ENCODE data around the gene ZNF442.

ZNF442 gene

DNA sequence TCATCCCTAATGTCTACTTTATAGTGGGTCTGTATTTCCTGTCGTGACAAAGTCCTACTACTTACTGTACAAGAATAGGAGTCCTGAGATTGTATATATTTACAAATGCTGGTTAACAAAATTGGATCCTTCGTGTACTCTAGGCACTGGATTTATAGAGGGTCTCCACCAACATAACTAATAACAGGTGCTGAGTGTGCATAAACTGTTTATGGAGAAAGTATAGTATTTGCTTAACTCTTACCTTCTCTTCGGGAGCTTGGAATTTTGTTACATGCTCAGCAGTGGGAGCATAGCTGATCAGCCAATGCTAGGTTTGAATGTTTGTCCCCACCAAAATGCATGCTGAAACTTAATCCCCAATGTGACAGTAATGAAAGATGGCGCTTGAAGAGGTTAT, 12.1 kb downstream of the ZNF442 start:
- no peak overlapping the region for H3K4me3 ChIP-seq (ENCODE audit: low read length)
- no peaks in the 10 kb centered on the region for H3K4me1 ChIP-seq (ENCODE audit: low read length)
- no peak overlapping the region for H2AFZ ChIP-seq (ENCODE audit: low read depth, low read length)
- H3K4me2 ChIP-seq (ENCODE audit: low read length) = no peak overlapping the region
- no peaks in the 10 kb centered on the region for H3K27me3 ChIP-seq (ENCODE audit: low read depth, low read length)
- no peak overlapping the region for H3K9ac ChIP-seq (ENCODE audit: low read length)
- TF ChIP-seq EZH2phosphoT487 (IDR thresholded peaks at IDR 0.05; ENCODE audit: low read depth) = no peak
- TF ChIP-seq, protein P1, sequence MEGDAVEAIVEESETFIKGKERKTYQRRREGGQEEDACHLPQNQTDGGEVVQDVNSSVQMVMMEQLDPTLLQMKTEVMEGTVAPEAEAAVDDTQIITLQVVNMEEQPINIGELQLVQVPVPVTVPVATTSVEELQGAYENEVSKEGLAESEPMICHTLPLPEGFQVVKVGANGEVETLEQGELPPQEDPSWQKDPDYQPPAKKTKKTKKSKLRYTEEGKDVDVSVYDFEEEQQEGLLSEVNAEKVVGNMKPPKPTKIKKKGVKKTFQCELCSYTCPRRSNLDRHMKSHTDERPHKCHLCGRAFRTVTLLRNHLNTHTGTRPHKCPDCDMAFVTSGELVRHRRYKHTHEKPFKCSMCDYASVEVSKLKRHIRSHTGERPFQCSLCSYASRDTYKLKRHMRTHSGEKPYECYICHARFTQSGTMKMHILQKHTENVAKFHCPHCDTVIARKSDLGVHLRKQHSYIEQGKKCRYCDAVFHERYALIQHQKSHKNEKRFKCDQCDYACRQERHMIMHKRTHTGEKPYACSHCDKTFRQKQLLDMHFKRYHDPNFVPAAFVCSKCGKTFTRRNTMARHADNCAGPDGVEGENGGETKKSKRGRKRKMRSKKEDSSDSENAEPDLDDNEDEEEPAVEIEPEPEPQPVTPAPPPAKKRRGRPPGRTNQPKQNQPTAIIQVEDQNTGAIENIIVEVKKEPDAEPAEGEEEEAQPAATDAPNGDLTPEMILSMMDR (IDR thresholded peaks at IDR 0.05; ENCODE audit: low read depth, low read length) = no peak
- no peaks in the 10 kb centered on the region for H3K79me2 ChIP-seq (ENCODE audit: low read length)
- no peak overlapping the region for H3K27ac ChIP-seq (ENCODE audit: low read length)
- H3K36me3 ChIP-seq (replicated peaks; ENCODE audit: low read depth, low read length) = peaks cover 6% of the 10 kb centered on the region
- no peaks in the 10 kb centered on the region for H4K20me1 ChIP-seq (ENCODE audit: insufficient read depth, low read length)
- H3K9me3 ChIP-seq (ENCODE audit: insufficient read depth, low read length) = peaks cover 38% of the 10 kb centered on the region

DNA sequence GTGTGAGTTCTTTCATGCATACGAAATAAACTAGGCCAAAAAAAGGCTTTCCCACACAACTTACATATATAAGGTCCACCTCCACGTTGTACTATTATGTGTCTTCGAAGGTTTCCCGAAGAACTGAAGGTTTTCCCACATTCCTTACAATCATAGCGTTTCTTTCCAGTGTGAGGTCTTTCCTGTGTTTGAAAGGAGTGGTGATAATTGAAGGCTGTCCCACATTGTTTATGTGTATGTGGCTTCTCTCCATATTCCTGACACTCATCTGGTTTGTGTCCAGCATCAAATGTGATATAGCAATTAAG, 14.6 kb downstream of the ZNF442 start:
- Histone ChIP-seq H3K79me2 (ENCODE audit: low read length) (no peaks in the 10 kb centered on the region), H3K4me2 (ENCODE audit: low read length) (no peak overlapping the region), H2AFZ (ENCODE audit: low read depth, low read length) (no peak overlapping the region), H3K27me3 (ENCODE audit: low read depth, low read length) (no peaks in the 10 kb centered on the region), H3K36me3 (replicated peaks; ENCODE audit: low read depth, low read length) (peaks cover 6% of the 10 kb centered on the region), H4K20me1 (ENCODE audit: insufficient read depth, low read length) (no peaks in the 10 kb centered on the region), H3K9me3 (ENCODE audit: insufficient read depth, low read length) (peaks cover 46% of the 10 kb centered on the region), H3K9ac (ENCODE audit: low read length) (no peak overlapping the region), H3K4me1 (ENCODE audit: low read length) (no peaks in the 10 kb centered on the region), H3K27ac (ENCODE audit: low read length) (no peak overlapping the region), H3K4me3 (ENCODE audit: low read length) (no peak overlapping the region)
- no peak for TF ChIP-seq EZH2phosphoT487 (IDR thresholded peaks at IDR 0.05; ENCODE audit: low read depth)
- TF ChIP-seq, protein P1 (IDR thresholded peaks at IDR 0.05; ENCODE audit: low read depth, low read length) = no peak

DNA sequence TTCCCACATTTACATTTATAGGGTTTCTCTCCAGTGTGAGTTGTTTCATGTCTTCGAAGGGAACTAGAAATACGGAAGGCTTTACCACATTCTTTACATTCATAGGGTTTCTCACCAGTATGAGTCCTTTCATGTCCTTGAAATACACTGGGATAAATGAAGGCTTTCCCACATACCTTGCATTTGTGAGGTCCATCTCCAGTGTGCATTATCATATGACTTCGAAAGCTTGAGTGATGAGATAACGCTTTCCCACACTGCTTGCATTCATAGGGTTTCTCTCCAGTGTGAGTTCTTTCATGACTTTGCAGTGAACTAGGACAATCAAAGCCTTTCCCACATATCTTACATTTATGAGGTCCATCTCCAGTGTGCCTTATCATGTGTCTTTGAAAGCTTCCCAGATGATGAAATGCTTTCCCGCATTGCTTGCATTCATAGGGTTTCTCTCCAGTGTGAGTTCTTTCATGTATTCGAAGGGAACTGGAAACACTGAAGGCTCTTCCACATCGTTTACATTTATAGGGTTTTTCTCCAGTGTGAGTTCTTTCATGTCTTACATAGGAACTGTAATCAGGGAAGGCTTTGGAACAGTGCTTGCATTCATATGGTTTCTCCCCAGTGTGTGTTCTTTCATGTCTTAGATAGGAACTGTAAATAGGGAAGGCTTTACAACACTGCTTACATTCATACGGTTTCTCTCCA, 15.1 kb downstream of the ZNF442 start:
- H3K27ac ChIP-seq (ENCODE audit: low read length) = no peak overlapping the region
- peaks cover 6% of the 10 kb centered on the region for H3K36me3 ChIP-seq (replicated peaks; ENCODE audit: low read depth, low read length)
- no peaks in the 10 kb centered on the region for H3K79me2 ChIP-seq (ENCODE audit: low read length)
- no peak for TF ChIP-seq EZH2phosphoT487 (IDR thresholded peaks at IDR 0.05; ENCODE audit: low read depth)
- TF ChIP-seq, protein P1 (IDR thresholded peaks at IDR 0.05; ENCODE audit: low read depth, low read length) = no peak
- H3K4me3 ChIP-seq (ENCODE audit: low read length) = no peak overlapping the region
- no peaks in the 10 kb centered on the region for H4K20me1 ChIP-seq (ENCODE audit: insufficient read depth, low read length)
- no peaks in the 10 kb centered on the region for H3K4me1 ChIP-seq (ENCODE audit: low read length)
- H2AFZ ChIP-seq (ENCODE audit: low read depth, low read length) = no peak overlapping the region
- no peak overlapping the region for H3K9ac ChIP-seq (ENCODE audit: low read length)
- peaks cover 46% of the 10 kb centered on the region for H3K9me3 ChIP-seq (ENCODE audit: insufficient read depth, low read length)
- H3K4me2 ChIP-seq (ENCODE audit: low read length) = no peak overlapping the region
- H3K27me3 ChIP-seq (ENCODE audit: low read depth, low read length) = no peaks in the 10 kb centered on the region

DNA sequence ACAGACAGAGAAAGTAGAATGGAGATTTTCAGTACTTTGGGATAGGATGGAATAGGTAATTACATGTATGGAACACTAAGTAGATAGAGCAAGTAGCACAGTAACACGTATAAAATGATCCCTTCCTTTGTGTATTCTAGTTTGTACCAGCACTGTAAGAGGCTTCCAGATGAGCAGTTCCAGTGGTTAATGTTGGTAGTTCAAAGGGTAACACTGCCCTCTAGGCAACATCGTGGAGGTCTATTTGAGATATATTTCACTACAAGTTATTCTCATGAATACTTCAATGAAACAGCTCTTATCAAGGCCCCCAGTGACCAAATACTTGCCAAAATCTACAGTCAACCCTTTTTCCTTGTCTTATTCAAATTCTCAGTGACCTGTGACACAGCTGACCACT, 18.6 kb downstream of the ZNF442 start:
- Histone ChIP-seq H3K4me3 (ENCODE audit: low read length) (no peak overlapping the region), H3K4me2 (ENCODE audit: low read length) (no peak overlapping the region), H3K9me3 (ENCODE audit: insufficient read depth, low read length) (peaks cover 36% of the 10 kb centered on the region), H3K79me2 (ENCODE audit: low read length) (no peaks in the 10 kb centered on the region), H3K27me3 (ENCODE audit: low read depth, low read length) (no peaks in the 10 kb centered on the region), H3K4me1 (ENCODE audit: low read length) (no peaks in the 10 kb centered on the region), H3K36me3 (replicated peaks; ENCODE audit: low read depth, low read length) (peaks cover 6% of the 10 kb centered on the region), H2AFZ (ENCODE audit: low read depth, low read length) (no peak overlapping the region), H4K20me1 (ENCODE audit: insufficient read depth, low read length) (no peaks in the 10 kb centered on the region), H3K9ac (ENCODE audit: low read length) (no peak overlapping the region), H3K27ac (ENCODE audit: low read length) (no peak overlapping the region)
- no peak for TF ChIP-seq EZH2phosphoT487 (IDR thresholded peaks at IDR 0.05; ENCODE audit: low read depth)
- TF ChIP-seq, protein P1 (IDR thresholded peaks at IDR 0.05; ENCODE audit: low read depth, low read length) = peak; percentile 59

All from OCI-LY3 (cell line).